CD14-positive monocyte (primary cell): Measurements from ENCODE around the gene TBC1D22A. TPM values are rescaled to one million over a fixed set of nuclear protein-coding genes. Genes with fewer than 3 reads are reported as not detected.

ENCODE experiments used
- DNase-seq, 3 donors: peaks; one replicate each; pipeline ENCODE4 v3.0.0-alpha.2; 2011 to 2022
- H2AFZ ChIP-seq: 2 replicates; pipeline ENCODE4 v1.6.0; 2012; ENCODE audit warnings: mild to moderate bottlenecking, low read depth, low read length, inconsistent platforms; ENCODE audit not compliant: insufficient read depth, poor library complexity, severe bottlenecking
- H3K27ac ChIP-seq, 2 donors: 1 replicate in 1 of 2; 2 replicates in 1 of 2; pipeline ENCODE4 v1.5.1; 2012 to 2013; ENCODE audit warnings: low read length in 2 of 2, control low read depth in 1 of 2, inconsistent platforms in 1 of 2, low read depth in 1 of 2, mild to moderate bottlenecking in 1 of 2
- H3K27me3 ChIP-seq, 2 donors: one replicate each; pipeline versions ENCODE4 v1.6.0 to v1.6.1; 2011 to 2013; ENCODE audit warnings: low read length in 2 of 2; ENCODE audit not compliant: control insufficient read depth in 2 of 2, insufficient read depth in 2 of 2
- H3K36me3 ChIP-seq, 2 donors: replicated peaks in 1 of 2; 1 replicate in 1 of 2; 2 replicates in 1 of 2; pipeline versions ENCODE4 v1.5.1 to v1.6.1; 2012 to 2013; ENCODE audit warnings: low read length in 2 of 2, control low read depth in 1 of 2, inconsistent platforms in 1 of 2, mild to moderate bottlenecking in 1 of 2; ENCODE audit not compliant: insufficient read depth in 2 of 2, control insufficient read depth in 1 of 2
- H3K4me1 ChIP-seq, 2 donors: 1 replicate in 1 of 2; 2 replicates in 1 of 2; pipeline versions ENCODE4 v1.5.1 to v1.6.1; 2012 to 2013; ENCODE audit warnings: low read length in 2 of 2, control low read depth in 1 of 2, inconsistent platforms in 1 of 2, mild to moderate bottlenecking in 1 of 2, moderate library complexity in 1 of 2; ENCODE audit not compliant: insufficient read depth in 2 of 2, control insufficient read depth in 1 of 2
- H3K4me2 ChIP-seq: replicated peaks from 2 replicates; pipeline ENCODE3; 2012; ENCODE audit warnings: low read length, moderate library complexity, mild to moderate bottlenecking; ENCODE audit not compliant: poor library complexity, severe bottlenecking; ENCODE audit errors: extremely low read depth
- H3K4me3 ChIP-seq, 3 experiments: fragments of 200-600 bp in 1 of 3; sonication (generic) in 1 of 3; replicated peaks in 1 of 3; 1 replicate in 2 of 3; 2 replicates in 1 of 3; pipeline ENCODE4 v1.5.1; 2011 to 2013; ENCODE audit warnings: low read length in 3 of 3, mild to moderate bottlenecking in 3 of 3, control low read depth in 2 of 3, low read depth in 2 of 3, inconsistent platforms in 1 of 3, moderate library complexity in 1 of 3
- H3K79me2 ChIP-seq: 2 replicates; pipeline ENCODE4 v1.6.0; 2012; ENCODE audit warnings: mild to moderate bottlenecking, control low read depth, inconsistent platforms, low read length, moderate library complexity; ENCODE audit not compliant: insufficient read depth
- H3K9ac ChIP-seq: 2 replicates; pipeline ENCODE4 v1.6.0; 2017; ENCODE audit warnings: low read length, mild to moderate bottlenecking; ENCODE audit not compliant: insufficient read depth, poor library complexity, severe bottlenecking
- H3K9me3 ChIP-seq, 2 donors: replicated peaks in 1 of 2; 1 replicate in 1 of 2; 2 replicates in 1 of 2; pipeline versions ENCODE4 v1.5.1 to v1.6.1; 2012 to 2013; ENCODE audit warnings: low read length in 2 of 2, control low read depth in 1 of 2; ENCODE audit not compliant: control insufficient read depth in 1 of 2, insufficient read depth in 1 of 2
- H4K20me1 ChIP-seq: 2 replicates; pipeline ENCODE4 v1.6.0; 2012; ENCODE audit warnings: mild to moderate bottlenecking, low read length, control low read depth, moderate library complexity; ENCODE audit not compliant: insufficient read depth
- H3K27ac Mint-ChIP-seq, 7 donors: one replicate each; pipeline ENCODE4 v1.8.0; 2020; ENCODE audit warnings: mild to moderate bottlenecking in 7 of 7, mixed read lengths in 7 of 7, moderate library complexity in 6 of 7, inconsistent platforms in 2 of 7
- H3K27me3 Mint-ChIP-seq, 3 donors: one replicate each; pipeline ENCODE4 v1.8.0; 2021 to 2022; ENCODE audit warnings: low read depth in 3 of 3, mild to moderate bottlenecking in 3 of 3, mixed read lengths in 3 of 3, moderate library complexity in 3 of 3, inconsistent platforms in 1 of 3
- H3K36me3 Mint-ChIP-seq, 2 donors: one replicate each; pipeline ENCODE4 v1.8.0; 2020; ENCODE audit warnings: mixed read lengths in 2 of 2, inconsistent platforms in 1 of 2, mild to moderate bottlenecking in 1 of 2
- H3K4me1 Mint-ChIP-seq: one replicate; pipeline ENCODE4 v1.8.0; 2020; ENCODE audit warnings: mild to moderate bottlenecking, mixed read lengths
- H3K4me3 Mint-ChIP-seq, 2 donors: one replicate each; pipeline ENCODE4 v1.8.0; 2020; ENCODE audit warnings: mild to moderate bottlenecking in 2 of 2, mixed read lengths in 2 of 2, moderate library complexity in 1 of 2
- H3K9me3 Mint-ChIP-seq, 7 donors: one replicate each; pipeline ENCODE4 v1.8.0; 2020 to 2022; ENCODE audit warnings: mixed read lengths in 7 of 7, mild to moderate bottlenecking in 6 of 7, moderate library complexity in 6 of 7, inconsistent platforms in 2 of 7
- WGBS: methylation state at CpG from one replicate; pipeline ENCODE4 v1.1.5; 2013; ENCODE audit warnings: missing lambda C conversion rate; ENCODE audit not compliant: insufficient coverage; 5-methylcytosine and 5-hydroxymethylcytosine counted together
- intact Hi-C, 2 donors: fragments of 100-400 bp; cut with micrococcal nuclease; formaldehyde crosslinking; loops; one replicate each; pipeline versions ENCODE4 v1.15.0 to v1.15.1; 2023
- polyA plus RNA-seq, 3 donors: library from polyadenylated mRNA; depleted of rRNA in 1 of 3; unstranded in 2 of 3; stranded (reverse) in 1 of 3; fragments of 300-500 nt in 2 of 3; fragments of >200 nt in 1 of 3; fragmentation: Illumina TruSeq in 2 of 3; gene quantifications; 1 replicate in 2 of 3; 2 replicates in 1 of 3; pipeline ENCODE4 v1.2.3, GENCODE V29; 2012 to 2021
- TF ChIP-seq, protein P1 (sequence below): fragments of 200-600 bp; IDR thresholded peaks from one replicate; pipeline ENCODE4 v1.8.0; 2022; ENCODE audit warnings: antibody characterized with exemption, mild to moderate bottlenecking

The TBC1D22A gene
- polyA plus RNA-seq, 3 donors, result 25.9 to 36.2 (median 29.5) TPM

DNA sequence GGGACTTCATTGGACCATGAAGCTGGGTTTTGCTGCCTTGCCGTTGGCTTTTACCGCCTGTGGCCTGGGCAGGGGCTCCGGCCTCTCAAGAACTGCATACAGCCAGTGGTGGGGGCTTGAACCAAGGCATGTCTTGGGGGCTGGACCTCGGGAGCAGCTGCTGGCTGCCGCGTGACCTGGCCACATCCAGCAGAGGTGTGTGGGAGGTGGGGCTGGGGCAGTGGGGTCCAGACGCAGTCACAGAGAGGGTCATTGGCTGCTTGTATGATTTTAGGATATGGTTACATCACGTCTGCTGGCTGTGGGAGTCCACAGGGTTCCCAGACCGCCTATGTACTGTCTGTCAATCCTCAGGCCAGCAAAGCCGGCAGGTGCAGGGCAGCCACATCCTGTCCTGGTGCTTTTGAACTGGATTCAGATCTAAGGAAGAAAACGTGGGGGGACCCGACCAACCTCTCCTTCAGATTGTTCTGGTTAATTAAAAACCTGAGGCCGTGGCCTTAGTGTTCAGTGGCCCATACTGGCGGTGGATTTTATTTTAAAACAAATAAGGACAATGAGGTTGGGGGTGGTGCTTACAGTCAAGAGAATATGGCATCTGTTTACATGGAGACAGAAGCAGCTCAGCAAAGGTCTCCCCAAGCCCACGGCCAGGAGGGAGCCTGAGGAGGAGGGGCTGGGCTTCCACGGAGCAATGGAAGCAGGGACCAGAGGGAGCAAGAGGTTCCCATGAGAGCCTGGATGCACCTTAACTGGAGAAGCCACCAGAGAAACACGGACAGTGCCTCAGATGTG is 426.0 kb downstream of the TBC1D22A start:
- peaks cover 5 to 14% (median 10%) of the 10 kb centered on the region in 7 donors for H3K9me3 Mint-ChIP-seq
- peaks cover 0 to 1% (median 1%) of the 10 kb centered on the region in 3 donors for H3K27me3 Mint-ChIP-seq
- no peak for DNase-seq
- no peaks in the 10 kb centered on the region for H3K9me3 ChIP-seq
- H3K4me1 Mint-ChIP-seq, result no peaks in the 10 kb centered on the region
- H3K4me1 ChIP-seq, result no peaks in the 10 kb centered on the region
- intact Hi-C loops, result no loop called here
- H3K36me3 Mint-ChIP-seq, result no peaks in the 10 kb centered on the region
- H3K4me3 ChIP-seq, result no peak overlapping the region
- no peak overlapping the region for H2AFZ ChIP-seq
- H3K27ac Mint-ChIP-seq, result no peak overlapping the region
- TF ChIP-seq, protein P1, sequence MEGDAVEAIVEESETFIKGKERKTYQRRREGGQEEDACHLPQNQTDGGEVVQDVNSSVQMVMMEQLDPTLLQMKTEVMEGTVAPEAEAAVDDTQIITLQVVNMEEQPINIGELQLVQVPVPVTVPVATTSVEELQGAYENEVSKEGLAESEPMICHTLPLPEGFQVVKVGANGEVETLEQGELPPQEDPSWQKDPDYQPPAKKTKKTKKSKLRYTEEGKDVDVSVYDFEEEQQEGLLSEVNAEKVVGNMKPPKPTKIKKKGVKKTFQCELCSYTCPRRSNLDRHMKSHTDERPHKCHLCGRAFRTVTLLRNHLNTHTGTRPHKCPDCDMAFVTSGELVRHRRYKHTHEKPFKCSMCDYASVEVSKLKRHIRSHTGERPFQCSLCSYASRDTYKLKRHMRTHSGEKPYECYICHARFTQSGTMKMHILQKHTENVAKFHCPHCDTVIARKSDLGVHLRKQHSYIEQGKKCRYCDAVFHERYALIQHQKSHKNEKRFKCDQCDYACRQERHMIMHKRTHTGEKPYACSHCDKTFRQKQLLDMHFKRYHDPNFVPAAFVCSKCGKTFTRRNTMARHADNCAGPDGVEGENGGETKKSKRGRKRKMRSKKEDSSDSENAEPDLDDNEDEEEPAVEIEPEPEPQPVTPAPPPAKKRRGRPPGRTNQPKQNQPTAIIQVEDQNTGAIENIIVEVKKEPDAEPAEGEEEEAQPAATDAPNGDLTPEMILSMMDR, result no peak
- no peaks in the 10 kb centered on the region for H3K79me2 ChIP-seq
- no peaks in the 10 kb centered on the region for H3K27me3 ChIP-seq
- H3K27ac ChIP-seq, result no peak overlapping the region
- no peaks in the 10 kb centered on the region for H4K20me1 ChIP-seq
- no peaks in the 10 kb centered on the region for H3K36me3 ChIP-seq
- no peak overlapping the region for H3K4me3 Mint-ChIP-seq
- H3K4me2 ChIP-seq, result no peak overlapping the region
- 83% methylated on average over 17 of the region's 17 CpGs for WGBS
- H3K9ac ChIP-seq, result no peak overlapping the region

DNA sequence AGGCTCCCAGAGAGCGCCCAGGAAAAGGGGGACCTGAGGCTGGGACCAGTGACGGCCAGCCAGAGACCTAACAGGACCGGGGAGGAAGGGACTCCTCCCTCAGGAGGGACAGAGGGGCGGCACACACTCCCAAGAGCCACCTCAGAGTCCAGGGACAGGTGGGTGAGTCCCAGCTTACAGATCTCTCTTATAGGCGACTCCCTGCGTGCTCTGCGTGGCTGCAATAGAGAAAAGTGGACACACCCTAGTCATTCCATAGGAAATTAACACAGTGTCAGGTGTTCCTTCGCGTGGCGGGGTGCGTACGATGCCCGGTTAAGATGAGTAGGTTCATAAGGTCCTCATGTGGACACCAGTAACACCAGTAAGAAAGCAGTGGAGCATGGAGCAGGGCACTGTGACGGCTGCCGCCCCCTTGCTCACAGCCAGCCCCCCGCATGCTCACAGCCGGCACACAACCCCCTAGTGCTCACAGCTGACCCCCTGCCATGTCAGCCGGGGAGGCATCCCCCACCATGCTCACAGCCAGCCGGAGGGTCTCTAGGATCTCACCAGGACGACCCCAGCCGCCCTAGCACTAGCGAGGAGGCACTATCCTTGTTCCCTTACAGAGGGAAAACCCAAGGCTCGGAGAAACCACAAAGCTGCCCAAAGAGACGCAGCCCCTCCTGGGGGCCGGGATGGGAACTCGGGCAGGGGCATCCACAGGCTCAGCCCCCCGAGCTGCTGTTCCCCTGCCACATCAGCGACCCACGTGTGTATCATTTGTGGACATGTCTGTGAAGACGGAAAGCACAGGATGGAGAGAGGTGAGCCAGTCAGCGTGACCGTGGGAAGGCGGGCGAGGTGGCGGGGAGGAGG is 426.8 kb downstream of the TBC1D22A start:
- Histone ChIP-seq H2AFZ (no peak overlapping the region), H3K9me3 (no peaks in the 10 kb centered on the region), H3K4me3 (no peak overlapping the region), H4K20me1 (no peaks in the 10 kb centered on the region), H3K79me2 (no peaks in the 10 kb centered on the region), H3K9ac (no peak overlapping the region), H3K27ac (no peak overlapping the region), H3K36me3 (no peaks in the 10 kb centered on the region), H3K27me3 (no peaks in the 10 kb centered on the region), H3K4me1 (no peaks in the 10 kb centered on the region), H3K4me2 (no peak overlapping the region)
- Mint-ChIP-seq H3K27ac (no peak overlapping the region), H3K27me3 (peaks cover 0 to 1% (median 1%) of the 10 kb centered on the region in 3 donors), H3K9me3 (peaks cover 2 to 10% (median 9%) of the 10 kb centered on the region in 7 donors), H3K4me1 (no peaks in the 10 kb centered on the region), H3K36me3 (no peaks in the 10 kb centered on the region), H3K4me3 (no peak overlapping the region)
- intact Hi-C loops, result no loop called here
- no peak for DNase-seq
- WGBS, result 94% methylated on average over 21 of the region's 35 CpGs
- TF ChIP-seq, protein P1, result no peak
